Trophoblast cell (in vitro differentiated cells and primary cell): Measurements from ENCODE around the gene LRRC57.

Experiments
- DNase-seq, 2 donors: peaks; one replicate each; pipeline ENCODE4 v3.0.0-alpha.2; 2016
- H2AFZ ChIP-seq: 2 replicates; pipeline ENCODE4 v1.6.1; 2013; ENCODE audit warnings: low read length, moderate library complexity, mild to moderate bottlenecking; ENCODE audit not compliant: insufficient read depth, poor library complexity
- H2AK5ac ChIP-seq: 2 replicates; pipeline ENCODE4 v1.6.1; 2013; ENCODE audit warnings: mild to moderate bottlenecking, low read length
- H2BK120ac ChIP-seq: 2 replicates; pipeline ENCODE4 v1.6.1; 2013; ENCODE audit warnings: low read length, mild to moderate bottlenecking, moderate library complexity; ENCODE audit not compliant: insufficient read depth, poor library complexity
- H2BK12ac ChIP-seq: 2 replicates; pipeline ENCODE4 v1.6.1; 2013; ENCODE audit warnings: mild to moderate bottlenecking, low read length, moderate library complexity
- H2BK5ac ChIP-seq: 2 replicates; pipeline ENCODE4 v1.6.1; 2013; ENCODE audit warnings: low read length, low read depth, moderate library complexity, mild to moderate bottlenecking; ENCODE audit not compliant: poor library complexity
- H3K14ac ChIP-seq: 2 replicates; pipeline ENCODE4 v1.6.1; 2013; ENCODE audit warnings: mild to moderate bottlenecking, low read length
- H3K18ac ChIP-seq: 2 replicates; pipeline ENCODE4 v1.6.1; 2013; ENCODE audit warnings: mild to moderate bottlenecking, low read length
- H3K23ac ChIP-seq: 2 replicates; pipeline ENCODE4 v1.6.1; 2013; ENCODE audit warnings: low read length
- H3K27ac ChIP-seq: 2 replicates; pipeline ENCODE4 v1.5.1; 2013; ENCODE audit warnings: low read depth, mild to moderate bottlenecking, inconsistent platforms, low read length, moderate library complexity
- H3K27me3 ChIP-seq: 2 replicates; pipeline ENCODE4 v1.6.1; 2013; ENCODE audit warnings: inconsistent platforms, mild to moderate bottlenecking, low read length, moderate library complexity; ENCODE audit not compliant: insufficient read depth
- H3K36me3 ChIP-seq, 2 experiments: 1 replicate in 1 of 2; 2 replicates in 1 of 2; pipeline ENCODE4 v1.6.1; 2013; ENCODE audit warnings: low read length in 2 of 2, mild to moderate bottlenecking in 2 of 2, moderate library complexity in 1 of 2; ENCODE audit not compliant: insufficient read depth in 2 of 2, control insufficient read depth in 1 of 2
- H3K4ac ChIP-seq: 2 replicates; pipeline ENCODE4 v1.6.1; 2013; ENCODE audit warnings: low read depth, mild to moderate bottlenecking, low read length, moderate library complexity
- H3K4me1 ChIP-seq, 2 experiments: 1 replicate in 1 of 2; 2 replicates in 1 of 2; pipeline ENCODE4 v1.6.1; 2013; ENCODE audit warnings: low read length in 2 of 2, mild to moderate bottlenecking in 2 of 2, moderate library complexity in 1 of 2; ENCODE audit not compliant: insufficient read depth in 2 of 2, control insufficient read depth in 1 of 2
- H3K4me2 ChIP-seq: 2 replicates; pipeline ENCODE4 v1.6.1; 2013; ENCODE audit warnings: inconsistent platforms, mild to moderate bottlenecking, low read length, moderate library complexity
- H3K4me3 ChIP-seq: 2 replicates; pipeline ENCODE4 v1.5.1; 2013; ENCODE audit warnings: mild to moderate bottlenecking, low read depth, low read length, inconsistent platforms
- H3K79me1 ChIP-seq: one replicate; pipeline ENCODE4 v1.6.1; 2013; ENCODE audit warnings: low read length
- H3K79me2 ChIP-seq: 2 replicates; pipeline ENCODE4 v1.6.1; 2013; ENCODE audit warnings: low read length, mild to moderate bottlenecking; ENCODE audit not compliant: control insufficient read depth, insufficient read depth, poor library complexity
- H3K9ac ChIP-seq: 2 replicates; pipeline ENCODE4 v1.6.1; 2013; ENCODE audit warnings: mild to moderate bottlenecking, low read length
- H3K9me3 ChIP-seq: 2 replicates; pipeline ENCODE4 v1.6.1; 2013; ENCODE audit warnings: low read depth, mild to moderate bottlenecking, control low read depth, inconsistent platforms, low read length; ENCODE audit not compliant: insufficient read depth
- H4K12ac ChIP-seq: 2 replicates; pipeline ENCODE4 v1.6.1; 2013; ENCODE audit warnings: low read depth, mild to moderate bottlenecking, low read length, moderate library complexity
- H4K8ac ChIP-seq: 2 replicates; pipeline ENCODE4 v1.6.1; 2013; ENCODE audit warnings: low read depth, mild to moderate bottlenecking, low read length, moderate library complexity
- H4K91ac ChIP-seq: one replicate; pipeline ENCODE4 v1.6.1; 2013; ENCODE audit warnings: low read depth, mild to moderate bottlenecking, low read length, moderate library complexity
- WGBS: extraction: QIAGEN DNeasy Blood & Tissue Kit; methylation state at CpG from one replicate; pipeline ENCODE4 v1.1.7; 2013; ENCODE audit warnings: missing lambda C conversion rate; ENCODE audit not compliant: insufficient read length, insufficient coverage; ENCODE audit errors: extremely low coverage; 5-methylcytosine and 5-hydroxymethylcytosine counted together

Gene LRRC57

DNA sequence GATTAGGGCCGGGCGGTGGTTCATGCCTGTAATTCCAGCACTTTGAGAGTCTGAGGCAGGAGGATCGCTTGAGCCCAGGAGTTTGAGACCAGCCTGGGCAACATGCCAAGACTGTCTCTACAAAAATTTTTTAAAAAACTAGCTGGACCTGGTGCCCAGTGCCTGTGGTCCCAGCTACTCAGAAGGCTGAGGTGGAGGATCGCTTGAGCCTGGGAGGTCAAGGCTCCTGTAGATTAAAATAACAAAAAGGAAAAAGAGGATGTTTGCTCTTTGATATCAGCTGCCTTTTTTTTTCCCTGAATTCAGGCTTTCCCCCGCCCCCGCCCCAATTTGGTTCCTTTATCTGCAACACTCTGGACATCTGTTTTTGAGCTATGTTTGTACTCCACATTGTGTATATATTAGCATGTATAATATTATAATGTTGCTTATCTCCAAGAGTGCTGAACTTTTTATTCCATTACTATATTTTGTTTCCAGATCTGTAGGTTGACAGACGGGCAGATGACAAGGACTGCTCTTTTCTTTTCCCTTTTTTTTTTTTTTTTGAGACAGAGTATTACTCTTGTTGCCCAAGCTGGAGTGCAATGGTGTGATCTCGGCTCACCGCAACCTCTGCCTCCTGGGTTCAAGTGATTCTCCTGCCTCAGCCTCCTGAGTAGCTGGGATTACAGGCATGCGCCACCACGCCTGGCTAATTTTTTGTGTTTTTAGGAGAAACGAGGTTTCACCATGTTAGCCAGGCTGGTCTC lies 48.6 kb downstream of the LRRC57 start:
- no peak overlapping the region for H3K4me2 ChIP-seq
- H2AFZ ChIP-seq: no peak overlapping the region
- H3K79me2 ChIP-seq: peaks cover 6% of the 10 kb centered on the region
- no peak overlapping the region for H2BK12ac ChIP-seq
- H3K9me3 ChIP-seq: no peaks in the 10 kb centered on the region
- no peak overlapping the region for H3K27ac ChIP-seq
- peaks cover 9 to 11% of the 10 kb centered on the region in 2 experiments for H3K4me1 ChIP-seq
- peak overlapping the region; percentile 40 for H4K91ac ChIP-seq
- H2AK5ac ChIP-seq: no peak overlapping the region
- H4K8ac ChIP-seq: no peak overlapping the region
- no peak overlapping the region for H3K4me3 ChIP-seq
- H2BK5ac ChIP-seq: no peak overlapping the region
- H3K18ac ChIP-seq: no peak overlapping the region
- peaks cover 2% of the 10 kb centered on the region in 2 experiments for H3K36me3 ChIP-seq
- peaks cover 9% of the 10 kb centered on the region for H3K79me1 ChIP-seq
- peak overlapping the region; percentile 52 for H3K4ac ChIP-seq
- no peak overlapping the region for H3K23ac ChIP-seq
- peak; percentile 80 to 93 for DNase-seq
- H2BK120ac ChIP-seq: no peak overlapping the region
- no peak overlapping the region for H3K9ac ChIP-seq
- H3K27me3 ChIP-seq: no peaks in the 10 kb centered on the region
- H3K14ac ChIP-seq: no peak overlapping the region
- H4K12ac ChIP-seq: no peak overlapping the region
- no CpG with 5 or more reads among the region's 12 CpGs for WGBS

- peak overlapping the region; percentile 88 for H3K4ac ChIP-seq
- H3K4me1 ChIP-seq: peaks cover 9 to 14% of the 10 kb centered on the region in 2 experiments
- no peak overlapping the region for H3K4me2 ChIP-seq
- no CpG with 5 or more reads among the region's 6 CpGs for WGBS
- DNase-seq: peak; percentile 31 to 88
- H4K91ac ChIP-seq: peak overlapping the region; percentile 48
- no peak overlapping the region for H2AK5ac ChIP-seq
- H2BK120ac ChIP-seq: peak overlapping the region; percentile 60
- H2AFZ ChIP-seq: no peak overlapping the region
- peaks cover 2% of the 10 kb centered on the region in 2 experiments for H3K36me3 ChIP-seq
- H2BK12ac ChIP-seq: peak overlapping the region; percentile 50
- H3K79me1 ChIP-seq: peaks cover 9% of the 10 kb centered on the region
- no peaks in the 10 kb centered on the region for H3K9me3 ChIP-seq
- H3K18ac ChIP-seq: peak overlapping the region; percentile 69
- H3K9ac ChIP-seq: no peak overlapping the region
- H3K4me3 ChIP-seq: no peak overlapping the region
- no peak overlapping the region for H2BK5ac ChIP-seq
- no peak overlapping the region for H3K23ac ChIP-seq
- no peak overlapping the region for H3K14ac ChIP-seq
- H3K27me3 ChIP-seq: no peaks in the 10 kb centered on the region
- H4K8ac ChIP-seq: peak overlapping the region; percentile 64
- no peak overlapping the region for H3K27ac ChIP-seq
- H4K12ac ChIP-seq: no peak overlapping the region
- peaks cover 6% of the 10 kb centered on the region for H3K79me2 ChIP-seq
Measured at GRCh38 chr15:42498212-42499068, 50.2 kb downstream of the LRRC57 start.

DNA sequence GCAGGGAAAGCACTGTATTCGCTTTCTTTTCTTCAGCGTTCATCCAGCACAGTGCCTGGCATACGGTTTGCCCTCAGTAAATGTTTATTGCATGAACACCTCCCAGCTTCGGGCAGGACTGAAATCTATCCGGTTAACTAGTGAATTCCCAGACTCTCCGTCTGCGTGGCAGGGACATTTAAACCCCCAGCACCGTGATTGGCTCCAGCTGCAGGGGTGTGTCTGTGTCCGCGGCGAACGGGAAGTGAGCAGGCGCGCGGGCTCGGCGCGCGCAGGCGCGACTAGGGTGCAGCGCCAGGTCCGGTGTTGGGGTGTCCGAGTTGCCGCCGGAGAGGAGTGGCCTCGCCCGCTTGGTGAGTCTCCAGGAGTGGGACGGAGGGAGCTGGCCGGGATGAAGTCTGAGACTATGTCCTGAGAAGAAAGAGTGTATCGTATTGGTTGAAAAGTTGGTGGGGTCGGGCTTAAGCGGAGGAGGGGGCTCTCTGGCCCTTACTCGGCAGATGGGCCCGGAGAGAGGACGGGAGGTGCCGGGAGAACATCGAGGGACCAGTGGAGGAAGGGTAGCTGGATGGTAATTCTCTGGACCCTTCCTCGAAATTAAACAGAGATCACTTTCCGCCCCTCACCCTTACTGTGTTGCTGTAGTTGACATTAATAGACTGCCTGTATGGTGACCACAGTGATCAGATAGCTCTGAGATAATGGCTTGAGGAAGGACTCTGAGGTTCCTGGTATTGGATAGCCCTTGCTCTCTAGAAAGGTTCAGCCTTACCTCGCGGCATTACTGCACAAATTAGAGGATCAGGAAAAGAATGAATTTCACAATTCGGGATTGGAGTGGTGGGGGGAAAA lies 53.0 kb downstream of the LRRC57 start, which contains the start of gene SNAP23:
Gene SNAP23 (plus strand): TSS at position 274 of the 852 bp plus-strand sequence. CDS start 16,213 bp downstream, outside the sequence.
- Histone ChIP-seq H3K79me1 (peaks cover 16% of the 10 kb centered on the region), H3K18ac (peak within 1 kb of the TSS; percentile 13), H2AK5ac (no peak within 1 kb of the TSS), H3K23ac (no peak within 1 kb of the TSS), H3K79me2 (peaks cover 8% of the 10 kb centered on the region), H4K12ac (no peak within 1 kb of the TSS), H3K27ac (peak within 1 kb of the TSS; percentile 47), H3K14ac (peak within 1 kb of the TSS; percentile 27), H4K91ac (peak within 1 kb of the TSS; percentile 7), H3K9ac (peak within 1 kb of the TSS; percentile 84), H2BK12ac (no peak within 1 kb of the TSS), H3K4me3 (peak within 1 kb of the TSS; percentile 78), H3K4me1 (peaks cover 9 to 14% of the 10 kb centered on the region in 2 experiments), H3K4me2 (peak within 1 kb of the TSS; percentile 61), H3K36me3 (peaks cover 0 to 2% of the 10 kb centered on the region in 2 experiments), H3K27me3 (no peaks in the 10 kb centered on the region), H3K9me3 (no peaks in the 10 kb centered on the region), H4K8ac (peak within 1 kb of the TSS; percentile 77), H2BK5ac (peak within 1 kb of the TSS; percentile 24), H3K4ac (peak within 1 kb of the TSS; percentile 75), H2AFZ (peak within 1 kb of the TSS; percentile 61), H2BK120ac (no peak within 1 kb of the TSS)
- DNase-seq: peak; percentile 87 to 91
- no CpG with 5 or more reads among the region's 43 CpGs for WGBS

DNA sequence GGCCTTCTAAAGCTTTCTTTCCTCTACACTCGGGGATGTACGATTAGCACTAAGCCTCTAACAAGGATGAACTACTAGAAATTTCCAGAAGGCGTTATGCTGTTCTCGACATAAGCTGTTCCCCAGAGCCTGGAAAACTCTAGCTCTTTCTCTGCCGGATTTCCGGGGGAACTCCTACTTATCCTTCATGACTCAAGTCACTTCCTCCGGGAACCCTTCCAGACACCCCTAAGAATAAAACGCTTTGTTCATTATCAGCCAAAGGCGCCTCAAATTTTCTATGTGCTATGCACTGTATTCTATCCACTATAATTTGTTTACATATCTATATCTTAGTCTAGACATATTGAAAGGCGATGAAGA lies 53.6 kb downstream of the LRRC57 start:
- no peak overlapping the region for H4K91ac ChIP-seq
- peak overlapping the region; percentile 24 for H2BK5ac ChIP-seq
- peak overlapping the region; percentile 46 for H3K27ac ChIP-seq
- H3K79me1 ChIP-seq: peaks cover 17% of the 10 kb centered on the region
- no peak overlapping the region for H2BK12ac ChIP-seq
- no peak overlapping the region for H3K14ac ChIP-seq
- H3K4me1 ChIP-seq: peaks cover 9 to 11% of the 10 kb centered on the region in 2 experiments
- H4K12ac ChIP-seq: no peak overlapping the region
- H3K18ac ChIP-seq: no peak overlapping the region
- no peaks in the 10 kb centered on the region for H3K9me3 ChIP-seq
- peak in 1 of 2 donors; percentile 48 for DNase-seq
- WGBS: no CpG with 5 or more reads among the region's 10 CpGs
- H2BK120ac ChIP-seq: no peak overlapping the region
- H3K36me3 ChIP-seq: no peaks in the 10 kb centered on the region
- H2AK5ac ChIP-seq: no peak overlapping the region
- no peak overlapping the region for H3K4ac ChIP-seq
- H3K23ac ChIP-seq: no peak overlapping the region
- peak overlapping the region; percentile 77 for H4K8ac ChIP-seq
- H2AFZ ChIP-seq: peak overlapping the region; percentile 61
- no peaks in the 10 kb centered on the region for H3K27me3 ChIP-seq
- peaks cover 8% of the 10 kb centered on the region for H3K79me2 ChIP-seq
- H3K4me2 ChIP-seq: peak overlapping the region; percentile 61
- peak overlapping the region; percentile 71 for H3K9ac ChIP-seq
- no peak overlapping the region for H3K4me3 ChIP-seq
